Nephron (organoid): ENCODE measurements around the gene CCDC85C.

Experiments
- H3K27ac Mint-ChIP-seq, 3 experiments: 2 replicates each; pipeline ENCODE4 v1.8.0; 2020; ENCODE audit warnings: mixed read lengths in 3 of 3, mild to moderate bottlenecking in 2 of 3, moderate library complexity in 1 of 3
- H3K27me3 Mint-ChIP-seq: 2 replicates; pipeline ENCODE4 v1.8.0; 2021; ENCODE audit warnings: low read depth, mild to moderate bottlenecking, moderate library complexity, mixed read lengths
- H3K36me3 Mint-ChIP-seq: 2 replicates; pipeline ENCODE4 v1.8.0; 2020; ENCODE audit warnings: low read depth, mixed read lengths
- H3K4me1 Mint-ChIP-seq: 2 replicates; pipeline ENCODE4 v1.8.0; 2020; ENCODE audit warnings: mixed read lengths
- H3K4me3 Mint-ChIP-seq, 3 experiments: 2 replicates each; pipeline ENCODE4 v1.8.0; 2020; ENCODE audit warnings: mild to moderate bottlenecking in 3 of 3, mixed read lengths in 3 of 3, moderate library complexity in 2 of 3
- H3K9me3 Mint-ChIP-seq: 2 replicates; pipeline ENCODE4 v1.8.0; 2020; ENCODE audit warnings: mixed read lengths
- TF ChIP-seq, protein P1 (sequence below), 3 experiments: fragments of 200-600 bp; sonication (generic); IDR thresholded peaks; one replicate each; pipeline ENCODE4 v1.5.0; 2021; ENCODE audit warnings: antibody characterized with exemption in 3 of 3; ENCODE audit not compliant: unreplicated experiment in 3 of 3

The CCDC85C gene

DNA sequence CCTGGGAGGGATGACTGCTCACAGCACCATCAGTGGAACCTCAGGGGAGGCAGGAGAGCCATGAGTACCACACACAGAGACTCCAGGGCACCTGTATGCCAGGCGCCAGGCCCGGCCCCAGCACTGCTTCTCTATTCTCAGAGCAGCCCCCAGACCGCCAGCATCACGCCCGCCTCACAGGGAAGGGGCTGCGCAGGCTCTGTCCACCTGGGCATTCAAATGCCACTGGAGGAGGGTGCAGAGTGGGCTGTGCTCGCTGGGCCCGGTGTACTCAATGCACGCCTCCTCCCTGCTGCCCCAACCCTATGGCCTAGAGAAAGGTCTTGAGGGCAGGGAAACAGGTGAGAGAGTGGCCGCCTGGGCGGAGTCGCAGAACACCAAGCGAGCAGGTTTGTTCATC is 43.6 kb downstream of the CCDC85C start:
- Mint-ChIP-seq H3K9me3 (no peaks in the 10 kb centered on the region), H3K4me3 (no peak overlapping the region), H3K36me3 (no peaks in the 10 kb centered on the region), H3K27me3 (peaks cover 12% of the 10 kb centered on the region), H3K4me1 (peaks cover 49% of the 10 kb centered on the region), H3K27ac (no peak overlapping the region)
- TF ChIP-seq, protein P1, sequence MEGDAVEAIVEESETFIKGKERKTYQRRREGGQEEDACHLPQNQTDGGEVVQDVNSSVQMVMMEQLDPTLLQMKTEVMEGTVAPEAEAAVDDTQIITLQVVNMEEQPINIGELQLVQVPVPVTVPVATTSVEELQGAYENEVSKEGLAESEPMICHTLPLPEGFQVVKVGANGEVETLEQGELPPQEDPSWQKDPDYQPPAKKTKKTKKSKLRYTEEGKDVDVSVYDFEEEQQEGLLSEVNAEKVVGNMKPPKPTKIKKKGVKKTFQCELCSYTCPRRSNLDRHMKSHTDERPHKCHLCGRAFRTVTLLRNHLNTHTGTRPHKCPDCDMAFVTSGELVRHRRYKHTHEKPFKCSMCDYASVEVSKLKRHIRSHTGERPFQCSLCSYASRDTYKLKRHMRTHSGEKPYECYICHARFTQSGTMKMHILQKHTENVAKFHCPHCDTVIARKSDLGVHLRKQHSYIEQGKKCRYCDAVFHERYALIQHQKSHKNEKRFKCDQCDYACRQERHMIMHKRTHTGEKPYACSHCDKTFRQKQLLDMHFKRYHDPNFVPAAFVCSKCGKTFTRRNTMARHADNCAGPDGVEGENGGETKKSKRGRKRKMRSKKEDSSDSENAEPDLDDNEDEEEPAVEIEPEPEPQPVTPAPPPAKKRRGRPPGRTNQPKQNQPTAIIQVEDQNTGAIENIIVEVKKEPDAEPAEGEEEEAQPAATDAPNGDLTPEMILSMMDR (IDR thresholded peaks at IDR 0.05; ENCODE audit: unreplicated experiment in 3 of 3) = no peak

DNA sequence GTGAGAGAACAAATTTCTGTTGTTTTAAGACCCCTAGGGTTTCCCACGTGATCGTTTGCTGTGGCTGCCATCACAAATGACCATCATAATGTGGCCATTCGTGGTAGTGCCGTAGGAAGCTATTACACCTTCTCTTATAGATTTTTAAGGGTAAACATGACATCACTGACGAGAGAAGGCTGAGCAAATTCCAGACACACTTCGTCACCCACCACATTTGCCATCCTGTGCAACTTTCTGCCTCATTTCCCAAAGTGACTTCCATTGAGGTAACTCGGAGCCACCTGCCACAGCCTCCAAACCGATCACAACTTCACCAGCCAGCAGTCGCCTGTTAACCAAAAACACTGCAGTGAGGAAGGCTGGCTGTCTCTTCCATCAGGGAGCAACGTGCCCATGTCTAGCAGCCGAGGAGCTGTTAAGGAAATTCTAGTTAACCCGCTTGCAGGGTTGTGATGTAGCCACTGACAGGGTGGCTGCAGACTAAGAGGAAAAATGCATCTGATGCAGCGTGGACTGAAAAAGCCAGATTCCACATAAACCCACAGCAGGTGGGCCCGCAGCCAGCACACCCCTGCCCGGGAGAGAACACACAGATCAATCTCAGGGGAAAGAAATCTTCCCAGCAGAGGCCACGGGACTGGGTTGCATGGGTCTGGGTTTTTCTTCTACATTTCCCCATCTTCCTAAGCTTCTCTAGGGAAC is 44.6 kb downstream of the CCDC85C start:
- peak overlapping the region; percentile 26 to 84 (median 76) for H3K27ac Mint-ChIP-seq
- no peak overlapping the region for H3K4me3 Mint-ChIP-seq
- no peaks in the 10 kb centered on the region for H3K9me3 Mint-ChIP-seq
- no peaks in the 10 kb centered on the region for H3K36me3 Mint-ChIP-seq
- peaks cover 12% of the 10 kb centered on the region for H3K27me3 Mint-ChIP-seq
- peaks cover 42% of the 10 kb centered on the region for H3K4me1 Mint-ChIP-seq
- TF ChIP-seq, protein P1 (IDR thresholded peaks at IDR 0.05; ENCODE audit: unreplicated experiment in 3 of 3) = no peak

DNA sequence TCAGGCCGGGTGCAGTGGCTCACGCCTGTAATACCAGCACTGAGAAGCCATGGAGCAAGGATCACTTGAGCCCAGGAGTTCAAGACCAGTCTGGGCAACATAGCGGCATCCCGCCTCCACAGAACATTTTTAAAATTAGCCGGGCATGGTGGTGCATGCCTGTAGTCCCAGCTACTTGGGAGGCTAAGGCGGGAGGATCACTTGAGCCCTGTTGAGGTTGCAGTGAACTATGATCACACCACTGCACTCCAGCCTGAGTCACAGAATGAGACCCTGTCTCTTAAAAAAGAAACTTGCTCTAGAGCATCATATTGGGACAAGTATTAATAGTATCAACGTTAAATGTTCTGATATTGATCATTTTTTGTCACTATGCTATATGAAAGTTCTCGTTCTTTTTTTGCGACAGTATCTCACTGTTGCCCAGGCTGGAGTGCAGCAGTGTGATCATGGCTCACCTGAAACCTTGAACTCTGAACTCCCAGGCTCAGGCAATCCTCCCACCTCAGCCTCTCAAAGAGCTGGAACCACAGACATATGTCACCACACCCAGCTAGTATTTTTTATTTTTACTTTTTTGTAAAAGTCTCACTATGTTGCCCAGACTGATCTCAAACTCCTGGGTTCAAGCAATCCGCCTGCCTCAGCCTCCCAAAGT is 47.7 kb downstream of the CCDC85C start:
- Mint-ChIP-seq H3K27ac (peak overlapping the region in 1 of 3 experiments; percentile 70), H3K4me1 (peaks cover 14% of the 10 kb centered on the region), H3K4me3 (no peak overlapping the region), H3K36me3 (no peaks in the 10 kb centered on the region), H3K27me3 (peaks cover 13% of the 10 kb centered on the region), H3K9me3 (no peaks in the 10 kb centered on the region)
- TF ChIP-seq, protein P1 (IDR thresholded peaks at IDR 0.05; ENCODE audit: unreplicated experiment in 3 of 3) = no peak

DNA sequence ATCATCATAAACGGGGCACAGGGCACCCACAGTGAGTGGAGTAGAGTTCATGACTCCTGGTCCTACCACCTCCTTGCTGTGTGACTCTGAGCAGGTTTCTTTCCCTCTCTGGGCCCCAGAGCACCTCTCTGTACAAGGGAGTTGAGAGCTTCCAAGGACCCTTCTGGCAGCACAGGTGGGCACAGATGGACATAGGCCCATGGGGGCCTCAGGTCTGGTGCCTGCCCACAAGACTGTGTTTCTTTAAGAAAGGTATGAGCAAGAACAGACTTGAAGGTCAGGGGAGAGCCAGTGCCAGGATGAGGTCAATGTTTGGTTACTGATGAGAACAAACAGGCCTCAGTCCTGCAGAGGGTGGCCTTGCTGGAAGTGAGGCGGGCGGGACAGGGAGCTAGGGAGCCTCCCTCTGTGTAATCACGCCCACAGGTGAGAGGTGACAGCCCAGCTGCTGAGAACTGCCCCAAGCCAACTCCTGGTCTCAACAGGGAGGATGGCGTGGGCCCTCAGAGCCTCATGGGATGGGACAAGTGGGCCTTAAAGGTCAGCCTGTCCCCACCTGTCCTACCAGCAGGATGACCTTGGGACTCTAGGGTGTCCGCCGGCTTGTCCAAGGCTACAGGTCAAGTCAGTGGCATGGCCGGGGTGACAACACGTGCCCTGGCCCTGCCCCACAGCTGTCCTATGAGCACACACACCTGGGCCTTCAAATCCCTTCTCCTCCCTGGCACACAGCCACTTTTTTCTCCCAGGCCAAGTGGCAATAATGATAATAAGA is 49.1 kb downstream of the CCDC85C start:
- no peak overlapping the region for H3K4me3 Mint-ChIP-seq
- H3K4me1 Mint-ChIP-seq = peaks cover 21% of the 10 kb centered on the region
- no peaks in the 10 kb centered on the region for H3K36me3 Mint-ChIP-seq
- TF ChIP-seq, protein P1 (IDR thresholded peaks at IDR 0.05; ENCODE audit: unreplicated experiment in 3 of 3) = no peak
- H3K27ac Mint-ChIP-seq = peak overlapping the region in 1 of 3 experiments; percentile 70
- H3K9me3 Mint-ChIP-seq = no peaks in the 10 kb centered on the region
- peaks cover 15% of the 10 kb centered on the region for H3K27me3 Mint-ChIP-seq

DNA sequence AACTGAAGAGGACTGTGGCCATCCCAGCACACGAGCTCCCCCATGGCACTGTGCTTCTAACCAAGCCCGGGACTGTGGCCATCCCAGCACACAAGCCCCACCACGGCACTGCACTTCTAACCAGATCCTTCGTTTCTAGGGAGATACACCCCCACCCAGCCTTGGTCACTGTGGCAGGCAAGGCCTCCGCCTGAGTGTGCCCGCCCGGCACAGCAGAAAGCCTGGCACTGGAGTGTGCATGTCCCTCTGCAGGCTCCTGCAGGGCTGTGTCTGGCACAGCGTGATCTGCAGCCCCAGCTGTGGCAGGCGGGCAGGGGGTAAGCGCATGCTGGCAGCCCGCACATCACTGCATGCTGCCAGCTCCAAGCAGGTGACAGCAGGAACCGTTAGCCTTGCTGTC is 49.8 kb downstream of the CCDC85C start:
- H3K27ac Mint-ChIP-seq = peak overlapping the region; percentile 27 to 73 (median 63)
- TF ChIP-seq, protein P1 (IDR thresholded peaks at IDR 0.05; ENCODE audit: unreplicated experiment in 3 of 3) = no peak
- peaks cover 22% of the 10 kb centered on the region for H3K4me1 Mint-ChIP-seq
- peaks cover 13% of the 10 kb centered on the region for H3K27me3 Mint-ChIP-seq
- no peaks in the 10 kb centered on the region for H3K36me3 Mint-ChIP-seq
- H3K4me3 Mint-ChIP-seq = no peak overlapping the region
- no peaks in the 10 kb centered on the region for H3K9me3 Mint-ChIP-seq
